A549 treated with ZK216348 at 1 μM for 4 hours (cell line): ENCODE results near the gene ODAD3. TPM values are rescaled to one million over a fixed set of nuclear protein-coding genes. Genes with fewer than 3 reads are reported as not detected.

Experiments
- total RNA-seq: library from RNA; stranded (reverse); fragments of 200-300 nt; extraction: Qiagen RNA extraction; gene quantifications from 5 replicates; pipeline ENCODE4 v1.2.3, GENCODE V29; 2022; ENCODE audit warnings: low read depth

The ODAD3 gene
- 1.1 to 2.1 TPM (median 1.3 TPM) in 5 replicates for total RNA-seq

DNA sequence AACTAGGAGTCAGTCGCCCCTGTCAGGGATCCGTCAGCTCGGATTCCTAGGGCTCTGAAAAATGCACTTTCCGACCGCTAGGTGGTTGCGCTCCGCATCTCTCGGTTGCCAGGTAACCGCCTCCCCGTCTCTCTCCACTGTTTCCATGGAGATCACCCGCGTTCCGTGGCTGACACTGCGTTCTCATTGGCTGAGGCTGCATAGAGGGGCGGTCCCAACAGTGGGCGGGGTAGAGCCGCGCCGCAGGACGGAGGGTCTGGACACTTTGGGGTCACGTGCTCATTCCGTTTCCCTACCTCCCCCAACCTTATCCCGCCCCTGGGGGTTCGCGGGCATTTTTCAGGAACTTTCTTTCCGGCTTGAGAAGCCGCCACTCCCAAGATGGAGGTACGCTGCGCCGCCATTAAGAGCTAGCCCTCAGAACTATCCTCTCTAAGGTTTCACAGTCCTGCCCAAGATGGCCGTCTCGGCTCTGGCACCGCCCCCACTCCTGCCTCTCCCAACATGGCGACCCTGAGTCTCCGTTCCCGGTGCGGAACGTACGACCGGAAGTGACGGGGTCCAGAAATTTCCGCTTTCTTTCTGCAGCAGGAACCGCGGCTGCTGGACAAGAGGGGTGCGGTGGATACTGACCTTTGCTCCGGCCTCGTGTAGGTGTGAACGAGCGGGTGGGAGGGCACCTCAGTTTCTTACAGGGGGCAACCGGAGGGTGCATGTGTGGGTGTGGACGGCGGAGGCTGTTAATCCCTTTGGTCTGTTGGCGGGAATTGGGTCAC is at the start of gene ODAD3, which contains the start of gene PRKCSH:
ODAD3 (minus strand) TSS at position 65 of the 776 bp plus-strand sequence. CDS start 105 bp downstream, outside the sequence.
PRKCSH (plus strand) TSS at position 579 of the 776 bp plus-strand sequence. CDS start 483 bp downstream, outside the sequence.

DNA sequence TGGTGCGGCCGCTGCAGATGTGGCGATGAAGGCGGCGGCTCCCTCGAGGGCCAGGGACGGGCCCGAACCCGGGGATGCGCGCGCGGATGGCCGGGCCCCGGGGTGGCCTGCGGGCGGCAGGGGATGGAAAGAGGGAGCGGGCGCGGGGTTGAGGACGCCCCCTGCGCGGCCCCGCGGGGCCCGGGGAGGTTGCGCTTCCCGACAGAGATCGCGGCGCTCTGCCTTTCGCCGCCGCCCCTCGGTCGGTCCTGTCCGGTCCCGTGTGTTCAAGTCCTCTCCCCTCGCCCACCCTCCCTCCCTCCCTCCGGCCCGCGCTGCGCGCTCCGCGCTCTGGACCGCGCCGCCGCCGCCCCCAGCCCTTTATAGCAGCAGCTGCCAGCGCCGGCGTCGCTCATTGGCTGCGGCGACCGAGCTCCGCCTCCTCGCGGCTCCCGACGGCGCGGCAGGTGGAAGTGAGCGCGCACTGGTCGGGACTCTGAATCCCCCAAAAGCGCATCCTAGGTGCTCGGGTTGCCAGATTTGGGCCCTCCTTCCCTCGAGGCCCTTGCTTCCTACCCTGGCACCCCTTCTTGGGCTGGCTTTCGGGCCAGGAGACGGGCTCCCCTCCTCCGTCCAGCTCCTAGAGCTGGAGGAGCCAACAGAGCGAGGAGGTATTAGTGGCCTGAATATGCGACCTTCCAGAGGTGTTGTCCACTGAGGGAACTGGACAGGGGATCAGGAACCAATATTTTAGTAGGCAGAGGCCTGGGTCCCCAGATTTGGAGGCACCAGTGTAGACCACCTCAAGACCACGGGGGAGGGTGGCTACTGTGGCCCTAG is 46.0 kb upstream of the ODAD3 start, which contains the start of gene ELAVL3:
ELAVL3 (minus strand) TSS at position 332 of the 819 bp plus-strand sequence. CDS start 438 bp downstream, outside the sequence.

DNA sequence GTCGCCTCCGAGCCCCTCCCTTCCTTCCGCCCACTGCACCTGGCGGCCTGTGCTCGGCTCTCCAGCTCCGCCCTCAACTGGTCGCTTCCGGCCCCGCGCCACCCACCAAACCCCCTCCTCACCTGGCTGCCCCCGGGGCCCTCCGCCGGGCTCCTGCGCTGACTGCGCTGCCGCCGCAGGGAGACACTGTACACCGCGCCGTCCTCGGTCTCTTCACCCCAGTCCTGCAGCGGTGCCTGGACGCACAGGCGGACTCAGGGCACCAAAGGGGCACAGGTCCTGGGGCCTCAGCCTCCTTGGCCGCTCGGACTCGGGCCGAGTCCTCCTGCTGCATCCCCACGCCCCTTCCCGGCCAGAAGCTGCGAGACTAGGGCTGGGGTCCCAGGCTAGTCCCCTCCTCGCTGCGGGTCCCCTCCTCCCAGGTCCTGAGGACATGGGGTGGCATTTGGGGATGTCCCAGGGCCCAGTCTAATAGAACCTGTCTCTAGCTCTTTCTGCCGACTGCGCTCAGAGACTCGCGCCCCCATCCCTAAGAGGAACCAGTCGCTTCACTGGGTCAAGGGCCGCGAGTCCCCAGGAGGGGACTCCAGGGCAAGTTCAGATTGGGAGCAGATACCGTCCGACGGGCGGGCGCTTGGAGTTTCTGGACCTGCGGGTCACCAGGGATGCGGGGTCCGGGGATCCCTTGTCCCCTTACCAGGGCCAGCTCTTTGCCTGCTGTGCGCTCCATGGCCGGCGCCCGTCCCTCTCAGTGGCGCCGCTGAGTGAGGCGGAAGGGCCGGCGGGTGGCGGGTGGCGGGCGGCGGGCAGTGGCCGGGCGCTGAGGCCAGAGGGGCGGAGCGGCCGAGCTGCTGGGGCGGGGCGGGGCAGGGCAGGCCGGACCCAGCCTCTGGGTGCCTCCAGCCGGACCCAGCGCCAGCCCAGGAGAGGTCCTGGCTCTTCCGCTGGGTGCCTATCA is 16.1 kb downstream of the ODAD3 start, which contains the start of gene RGL3:
RGL3 (minus strand) TSS at position 766 of the 958 bp plus-strand sequence; CDS start at position 730, 36 bp downstream.

DNA sequence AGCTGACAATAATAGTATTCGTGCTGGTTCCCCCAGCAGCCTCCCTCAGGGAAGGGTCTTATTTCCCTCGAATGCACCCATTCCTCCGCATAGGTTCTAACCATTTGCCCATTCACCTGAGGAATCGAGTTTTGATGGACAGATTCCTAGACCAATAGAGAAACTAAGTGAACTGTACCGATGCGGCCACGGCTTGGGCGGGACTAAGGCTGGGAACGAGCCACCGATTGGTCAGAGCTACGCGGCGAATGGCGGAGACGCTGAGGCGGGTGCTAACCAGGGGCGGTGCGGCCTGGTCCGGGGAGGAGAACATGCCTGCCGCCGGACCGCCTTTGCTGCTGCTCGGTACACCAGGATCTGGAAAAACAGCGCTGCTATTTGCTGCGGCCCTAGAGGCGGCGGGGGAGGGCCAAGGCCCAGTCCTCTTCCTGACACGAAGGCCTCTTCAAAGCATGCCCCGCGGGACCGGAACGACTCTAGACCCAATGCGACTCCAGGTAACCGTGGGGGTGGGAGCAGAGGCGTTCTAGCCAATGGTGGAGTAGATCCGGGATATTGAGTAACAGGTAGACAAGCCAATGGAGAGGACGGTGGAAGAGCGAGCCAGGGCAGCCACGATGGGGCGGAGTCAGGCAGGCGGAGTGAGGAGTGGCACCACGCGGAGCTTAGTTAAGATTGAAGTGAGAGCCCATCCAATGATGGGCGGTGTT is 60.3 kb downstream of the ODAD3 start, which contains the start of gene SWSAP1:
SWSAP1 (plus strand) TSS at position 234 of the 710 bp plus-strand sequence; CDS start at position 249, 15 bp downstream.

Other genes starting within 250 kb of the ODAD3 start
- 34.6 to 59.3 TPM (median 46.8 TPM) in 5 replicates for gene KANK2, start 237.6 kb downstream of the ODAD3 start, total RNA-seq
- gene ANGPTL8, start 195.5 kb downstream of the ODAD3 start, total RNA-seq, result not detected in 5 replicates
- 5.3 to 11.8 TPM (median 9.6 TPM) in 5 replicates for gene DOCK6, start 172.6 kb downstream of the ODAD3 start, total RNA-seq
- gene TSPAN16, start 139.0 kb downstream of the ODAD3 start, total RNA-seq, result not detected in 5 replicates
- 3.2 to 4.8 TPM (median 3.7 TPM) in 5 replicates for gene RAB3D, start 95.5 kb downstream of the ODAD3 start, total RNA-seq
- 85.8 to 127 TPM (median 117 TPM) in 5 replicates for gene TMEM205, start 88.9 kb downstream of the ODAD3 start, total RNA-seq
- gene CCDC159, start 88.6 kb downstream of the ODAD3 start, total RNA-seq, result 2.5 to 5.1 TPM (median 4.9 TPM) in 5 replicates
- 5.8 to 10.6 TPM (median 9.4 TPM) in 5 replicates for gene PLPPR2, start 79.7 kb downstream of the ODAD3 start, total RNA-seq
- gene SWSAP1, start 60.5 kb downstream of the ODAD3 start, total RNA-seq, result 1.1 to 2.5 TPM (median 2.1 TPM) in 5 replicates
- 2.7 to 6.1 TPM (median 4.9 TPM) in 5 replicates for gene EPOR, start 50.8 kb downstream of the ODAD3 start, total RNA-seq
- 1.7 to 2.7 TPM (median 2.2 TPM) in 5 replicates for gene RGL3, start 15.8 kb downstream of the ODAD3 start, total RNA-seq
- gene PRKCSH, start 514 bp upstream of the ODAD3 start, total RNA-seq, result 216 to 282 TPM (median 266 TPM) in 5 replicates
- gene ELAVL3, start 45.9 kb upstream of the ODAD3 start, total RNA-seq, result 0.05 to 0.19 TPM (median 0.13 TPM) in 3 of 5 replicates, not detected in the others
- 2.8 to 4.9 TPM (median 4.0 TPM) in 5 replicates for gene ZNF653, start 70.7 kb upstream of the ODAD3 start, total RNA-seq
- gene ECSIT, start 94.0 kb upstream of the ODAD3 start, total RNA-seq, result 22.5 to 35.8 TPM (median 34.6 TPM) in 5 replicates
- gene CNN1, start 103.7 kb upstream of the ODAD3 start, total RNA-seq, result 0.17 to 0.68 TPM (median 0.42 TPM) in 5 replicates
- gene ELOF1, start 124.1 kb upstream of the ODAD3 start, total RNA-seq, result 84.5 to 121 TPM (median 104 TPM) in 5 replicates
- 0.41 TPM in 1 of 5 replicates, not detected in the others for gene ACP5, start 142.5 kb upstream of the ODAD3 start, total RNA-seq
- 3.4 to 5.5 TPM (median 3.6 TPM) in 5 replicates for gene ZNF627, start 162.4 kb upstream of the ODAD3 start, total RNA-seq